K562 (cell line): Measurements from ENCODE around the gene ANKS1A. TPM values are rescaled to one million over a fixed set of nuclear protein-coding genes. Genes with fewer than 3 reads are reported as not detected.
A peak's percentile ranks its signal among the peaks of the same experiment; 100 is the strongest.

Experiments
- ATAC-seq: fragments of 200-7000 bp; cut with Tn5 transposase; 3 replicates; pipeline ENCODE4 v1.9.1; 2020; ENCODE audit warnings: moderate library complexity
- BruUV-seq: library from RNA; stranded (reverse); fragments of 400-500 nt; replicated peaks from 2 replicates; lab custom pipeline; 2021; lab: Mats Ljungman, UMichigan
- CTCF ChIA-PET: fragments of 300-600 bp; formaldehyde crosslinking; extraction: SDS; loops from one replicate; lab custom pipeline; 2021; ENCODE audit warnings: low intra/inter-chr PET ratio; lab: Yijun Ruan, JAX
- POLR2A ChIA-PET: fragments of 300-600, 350-650 bp; sonication (Branson Sonifier 250); formaldehyde crosslinking; extraction: SDS; loops from one replicate; lab custom pipeline; 2021; ENCODE audit warnings: antibody characterized with exemption, inconsistent platforms; lab: Yijun Ruan, JAX
- DNase-seq, 4 experiments: peaks; one replicate each; pipeline versions ENCODE4 v3.0.0 to v3.0.0-alpha.2; 2011 to 2018; ENCODE audit warnings: low spot score in 3 of 4, mixed read lengths in 3 of 4; ENCODE audit errors: extremely low read depth in 1 of 4
- FAIRE-seq: peaks from 2 replicates; lab custom pipeline; 2011; peaks lifted over from hg19 to GRCh38; lab: Jason Lieb, UNC
- H2AFZ ChIP-seq: 2 replicates; pipeline ENCODE4 v1.6.0; 2011; ENCODE audit warnings: low read depth, low read length, control low read depth, inconsistent platforms
- H3K27ac ChIP-seq: fragments of 200-600 bp; 3 replicates; pipeline ENCODE4 v1.8.0; 2011; ENCODE audit warnings: low read depth, mild to moderate bottlenecking, control low read depth, inconsistent platforms, low read length, moderate library complexity, mixed read lengths; ENCODE audit errors: extremely low read depth
- H3K27me3 ChIP-seq, 2 experiments: fragments of 300-600 bp in 1 of 2; 2 replicates in 1 of 2; 3 replicates in 1 of 2; pipeline versions ENCODE4 v1.6.0 to v1.8.0; 2011; ENCODE audit warnings: inconsistent platforms in 2 of 2, low read length in 2 of 2, mild to moderate bottlenecking in 1 of 2, mixed read lengths in 1 of 2, moderate library complexity in 1 of 2; ENCODE audit not compliant: control insufficient read depth in 2 of 2, insufficient read depth in 2 of 2
- H3K36me3 ChIP-seq: fragments of 300-600 bp; 3 replicates; pipeline ENCODE4 v1.8.0; 2011; ENCODE audit warnings: mild to moderate bottlenecking, low read length, inconsistent platforms; ENCODE audit not compliant: control insufficient read depth, insufficient read depth
- H3K4me1 ChIP-seq, 2 experiments: fragments of 200-600 bp in 1 of 2; replicated peaks in 1 of 2; 2 replicates in 1 of 2; 3 replicates in 1 of 2; pipeline versions ENCODE4 v1.5.1 to v1.8.0; 2011; ENCODE audit warnings: inconsistent platforms in 2 of 2, low read length in 2 of 2, mild to moderate bottlenecking in 1 of 2, mixed read lengths in 1 of 2, moderate library complexity in 1 of 2; ENCODE audit not compliant: control insufficient read depth in 2 of 2, insufficient read depth in 2 of 2
- H3K4me2 ChIP-seq: 2 replicates; pipeline ENCODE4 v1.6.1; 2011; ENCODE audit warnings: low read length, control low read depth, inconsistent platforms, mixed read lengths; ENCODE audit not compliant: insufficient read depth
- H3K4me3 ChIP-seq: fragments of 200-600 bp; sonication (generic), shearing (Covaris generic); 2 replicates; pipeline ENCODE4 v1.5.1; 2016; ENCODE audit warnings: control low read depth, inconsistent platforms
- H3K79me2 ChIP-seq: fragments of 200-600 bp; 3 replicates; pipeline ENCODE4 v1.8.0; 2011; ENCODE audit warnings: low read length, inconsistent platforms; ENCODE audit not compliant: control insufficient read depth, insufficient read depth
- H3K9ac ChIP-seq, 2 experiments: 2 replicates each; pipeline versions ENCODE4 v1.6.0 to v1.6.1; 2011; ENCODE audit warnings: low read depth in 2 of 2, low read length in 2 of 2, control low read depth in 1 of 2, inconsistent platforms in 1 of 2, mild to moderate bottlenecking in 1 of 2, mixed read lengths in 1 of 2; ENCODE audit not compliant: insufficient read depth in 1 of 2
- H3K9me1 ChIP-seq: one replicate; pipeline ENCODE4 v1.6.0; 2011; ENCODE audit warnings: inconsistent platforms, mild to moderate bottlenecking, low read length, moderate library complexity; ENCODE audit not compliant: control insufficient read depth, insufficient read depth
- H3K9me3 ChIP-seq: replicated peaks from 2 replicates; pipeline ENCODE4 v1.5.1; 2011; ENCODE audit warnings: low read depth, low read length, inconsistent platforms; ENCODE audit not compliant: control insufficient read depth, insufficient read depth
- H4K20me1 ChIP-seq: replicated peaks from 2 replicates; pipeline ENCODE4 v1.6.1; 2011; ENCODE audit warnings: low read length, inconsistent platforms, mixed read lengths; ENCODE audit not compliant: control insufficient read depth, insufficient read depth
- DDX20 ChIP-seq: fragments of 450-650 bp; IDR thresholded peaks from 2 replicates; pipeline ENCODE4 v1.6.1; 2016; ENCODE audit warnings: missing genetic modification characterization, low read depth, mild to moderate bottlenecking, missing compliant biosample characterization, moderate library complexity
- POLR3A ChIP-seq: IDR thresholded peaks from 2 replicates; pipeline ENCODE4 v1.6.1; 2011; ENCODE audit warnings: borderline replicate concordance, mild to moderate bottlenecking, moderate library complexity; ENCODE audit not compliant: insufficient read length, insufficient read depth; ENCODE audit errors: extremely low read depth
- XRCC3 ChIP-seq: fragments of 450-650 bp; IDR thresholded peaks from 2 replicates; pipeline ENCODE4 v1.6.1; 2017; ENCODE audit warnings: mild to moderate bottlenecking, moderate library complexity
- WGBS: fragments of 100-300 bp; shearing (Covaris generic); methylation state at CpG from one replicate; pipeline ENCODE4 v1.1.6; 2016; ENCODE audit warnings: low coverage, mixed read lengths; ENCODE audit not compliant: insufficient coverage; ENCODE audit errors: missing lambda C conversion rate; 5-methylcytosine and 5-hydroxymethylcytosine counted together
- in situ Hi-C: fragments of 300-500 bp; cut with MboI; formaldehyde crosslinking; loops from 4 replicates; pipeline ENCODE4 v1.15.0; 2018; ENCODE audit warnings: inconsistent platforms, mixed read lengths
- intact Hi-C: fragments of 100-400 bp; cut with micrococcal nuclease; formaldehyde crosslinking; loops from 2 replicates; pipeline ENCODE4 v1.14.2; 2022
- polyA plus RNA-seq, 8 experiments: library from polyadenylated mRNA; depleted of rRNA in 4 of 8; stranded (reverse) in 5 of 8; unstranded in 3 of 8; fragments of >200 nt; fragmentation: Nextera tagmentation in 2 of 8; fragmentation: Illumina TruSeq in 1 of 8; extraction: Ambion mirVana in 2 of 8; extraction: Trizol in 1 of 8; gene quantifications; 2 replicates each; pipeline versions ENCODE4 v1.2.1 to v1.2.3, GENCODE V29; 2011 to 2014; ENCODE audit warnings: inconsistent platforms in 1 of 8, missing spikeins in 1 of 8
- total RNA-seq, 7 experiments: library from RNA; depleted of rRNA in 6 of 7; stranded (reverse); fragments of >200 nt in 6 of 7; fragmentation: Illumina TruSeq in 2 of 7; extraction: Trizol in 2 of 7; gene quantifications; 2 replicates each; pipeline versions ENCODE4 v1.2.1 to v1.2.3, GENCODE V29; 2011 to 2021; ENCODE audit warnings: low replicate concordance in 1 of 7
- TF ChIP-seq, protein P1 (sequence below): IDR thresholded peaks from 2 replicates; pipeline ENCODE4 v1.6.1; 2011; ENCODE audit warnings: borderline replicate concordance, low read depth, mild to moderate bottlenecking, moderate library complexity, low read length; ENCODE audit not compliant: insufficient read depth, poor library complexity, severe bottlenecking

ANKS1A gene
- total and polyA plus RNA-seq, 9 of the 15 experiments (the other 6 are each of a cell fraction or from before 2014, with no cell fraction given): 1.1 to 13.8 (median 5.3) TPM

DNA sequence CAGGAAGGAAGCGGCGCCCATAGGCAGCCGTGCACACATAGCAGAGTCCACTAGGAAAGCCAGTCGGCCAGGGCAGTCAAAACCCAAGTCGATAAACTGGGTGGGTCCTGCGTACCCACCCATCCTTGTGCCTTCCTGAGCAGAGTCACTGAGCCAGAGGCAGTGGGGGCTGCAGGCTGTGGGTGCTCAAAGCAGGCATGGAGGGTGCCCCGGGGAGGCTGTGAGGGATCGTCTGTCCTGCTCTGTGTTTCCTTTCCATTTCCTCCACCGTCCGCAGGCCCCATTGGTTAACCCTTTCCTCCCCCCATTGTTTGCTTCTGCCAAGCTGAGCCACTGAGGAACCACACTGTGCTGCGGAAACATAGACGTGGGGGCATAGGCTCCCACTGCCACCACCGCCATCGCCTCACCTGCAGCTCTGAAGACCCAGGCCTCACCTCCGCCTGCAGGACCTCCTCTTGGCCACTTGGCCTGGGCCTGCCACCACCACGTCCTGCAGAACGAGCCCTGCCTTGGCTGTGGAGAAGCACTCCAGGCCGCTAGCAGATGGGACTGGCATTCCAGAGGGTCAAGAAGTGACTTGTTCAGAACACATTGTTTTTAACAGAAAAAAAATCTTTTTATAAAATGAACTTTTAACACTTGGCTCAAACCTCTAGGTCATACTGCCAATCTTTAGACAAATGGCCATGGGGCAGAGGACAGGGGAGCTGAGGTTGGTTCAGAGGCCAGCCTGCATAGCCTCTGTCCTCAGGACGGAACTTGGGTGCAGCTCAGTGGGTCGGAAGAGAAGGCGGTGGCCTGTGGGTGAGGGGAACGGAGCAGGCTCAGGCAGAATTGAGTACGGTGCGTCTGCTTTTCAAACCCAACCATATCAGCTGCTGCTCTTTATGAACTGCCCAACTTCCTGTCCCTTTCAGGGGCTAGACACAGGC lies 199.5 kb downstream of the ANKS1A start:
- H3K4me3 ChIP-seq: no peak overlapping the region
- no peaks in the 10 kb centered on the region for H3K79me2 ChIP-seq
- no peaks in the 10 kb centered on the region for H3K9me1 ChIP-seq
- no peak for FAIRE-seq
- WGBS: 78% methylated on average over 23 of the region's 24 CpGs
- POLR2A ChIA-PET: interaction anchor here (1.0 to 1.4 kb wide), 2 partner anchors 10 to 36 kb away, joined by 3 to 4 read pairs; no protein-coding TSS in a partner anchor
- no peak overlapping the region for H3K27ac ChIP-seq
- no peaks in the 10 kb centered on the region for H3K4me1 ChIP-seq
- in situ Hi-C loops: no loop called here
- no peak overlapping the region for H3K4me2 ChIP-seq
- H3K9ac ChIP-seq: peak overlapping the region in 1 of 2 experiments; percentile 47; a peak in 1 of 4 replicates
- H3K9me3 ChIP-seq: no peaks in the 10 kb centered on the region
- intact Hi-C loops: no loop called here
- TF ChIP-seq, protein P1, sequence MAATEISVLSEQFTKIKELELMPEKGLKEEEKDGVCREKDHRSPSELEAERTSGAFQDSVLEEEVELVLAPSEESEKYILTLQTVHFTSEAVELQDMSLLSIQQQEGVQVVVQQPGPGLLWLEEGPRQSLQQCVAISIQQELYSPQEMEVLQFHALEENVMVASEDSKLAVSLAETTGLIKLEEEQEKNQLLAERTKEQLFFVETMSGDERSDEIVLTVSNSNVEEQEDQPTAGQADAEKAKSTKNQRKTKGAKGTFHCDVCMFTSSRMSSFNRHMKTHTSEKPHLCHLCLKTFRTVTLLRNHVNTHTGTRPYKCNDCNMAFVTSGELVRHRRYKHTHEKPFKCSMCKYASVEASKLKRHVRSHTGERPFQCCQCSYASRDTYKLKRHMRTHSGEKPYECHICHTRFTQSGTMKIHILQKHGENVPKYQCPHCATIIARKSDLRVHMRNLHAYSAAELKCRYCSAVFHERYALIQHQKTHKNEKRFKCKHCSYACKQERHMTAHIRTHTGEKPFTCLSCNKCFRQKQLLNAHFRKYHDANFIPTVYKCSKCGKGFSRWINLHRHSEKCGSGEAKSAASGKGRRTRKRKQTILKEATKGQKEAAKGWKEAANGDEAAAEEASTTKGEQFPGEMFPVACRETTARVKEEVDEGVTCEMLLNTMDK: no peak
- TF ChIP-seq DDX20 (tag) (no peak), XRCC3 (no peak), POLR3A (no peak)
- peaks cover 0 to under 1% of the 10 kb centered on the region in 2 experiments; a peak in 1 of 5 replicates for H3K27me3 ChIP-seq
- no peak for DNase-seq
- H3K36me3 ChIP-seq: peaks cover 4% of the 10 kb centered on the region; the same call in 1 of the 3 replicates
- H4K20me1 ChIP-seq: no peaks in the 10 kb centered on the region
- ATAC-seq: no peak
- BruUV-seq: no TSS peak
- CTCF ChIA-PET: no interaction called here
- no peak overlapping the region for H2AFZ ChIP-seq
